Measurements from ENCODE around the gene MAEL.

- TF ChIP-seq, protein P1, sequence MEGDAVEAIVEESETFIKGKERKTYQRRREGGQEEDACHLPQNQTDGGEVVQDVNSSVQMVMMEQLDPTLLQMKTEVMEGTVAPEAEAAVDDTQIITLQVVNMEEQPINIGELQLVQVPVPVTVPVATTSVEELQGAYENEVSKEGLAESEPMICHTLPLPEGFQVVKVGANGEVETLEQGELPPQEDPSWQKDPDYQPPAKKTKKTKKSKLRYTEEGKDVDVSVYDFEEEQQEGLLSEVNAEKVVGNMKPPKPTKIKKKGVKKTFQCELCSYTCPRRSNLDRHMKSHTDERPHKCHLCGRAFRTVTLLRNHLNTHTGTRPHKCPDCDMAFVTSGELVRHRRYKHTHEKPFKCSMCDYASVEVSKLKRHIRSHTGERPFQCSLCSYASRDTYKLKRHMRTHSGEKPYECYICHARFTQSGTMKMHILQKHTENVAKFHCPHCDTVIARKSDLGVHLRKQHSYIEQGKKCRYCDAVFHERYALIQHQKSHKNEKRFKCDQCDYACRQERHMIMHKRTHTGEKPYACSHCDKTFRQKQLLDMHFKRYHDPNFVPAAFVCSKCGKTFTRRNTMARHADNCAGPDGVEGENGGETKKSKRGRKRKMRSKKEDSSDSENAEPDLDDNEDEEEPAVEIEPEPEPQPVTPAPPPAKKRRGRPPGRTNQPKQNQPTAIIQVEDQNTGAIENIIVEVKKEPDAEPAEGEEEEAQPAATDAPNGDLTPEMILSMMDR (IDR thresholded peaks at IDR 0.05; ENCODE audit: insufficient read depth, low read depth, low read length) = no peak
- no peak for TF ChIP-seq EZH2 (IDR thresholded peaks at IDR 0.05; ENCODE audit: insufficient read depth, low read length)
Observed at GRCh38 chr1:167013108-167013929, 24.2 kb downstream of the MAEL start.

Measured in astrocyte (in vitro differentiated cells and primary cell).